ENCODE data around the gene HBD.

The HBD gene

GRCh38 chr11:5232821-5233220 is 1.5 kb downstream of the HBD start:
- no peak for DNase-seq (ENCODE audit: low read depth in 2 of 2)

GRCh38 chr11:5232176-5232575 is 2.1 kb downstream of the HBD start:
- no peak for DNase-seq (ENCODE audit: low read depth in 2 of 2)

- no peak for DNase-seq (ENCODE audit: low read depth in 2 of 2)
These were observed 3.2 kb downstream of the HBD start for GRCh38 chr11:5231111-5231510.

GRCh38 chr11:5230266-5230665 is 4.0 kb downstream of the HBD start:
- no peak for DNase-seq (ENCODE audit: low read depth in 2 of 2)

GRCh38 chr11:5229796-5230195 is 4.5 kb downstream of the HBD start:
- no peak for DNase-seq (ENCODE audit: low read depth in 2 of 2)

GRCh38 chr11:5229356-5229755 is 4.9 kb downstream of the HBD start:
- DNase-seq (ENCODE audit: low read depth in 2 of 2): no peak

- DNase-seq (ENCODE audit: low read depth in 2 of 2): no peak
These were observed 6.2 kb downstream of the HBD start for GRCh38 chr11:5228124-5228523.

GRCh38 chr11:5227681-5228080 is 6.6 kb downstream of the HBD start:
- no peak for DNase-seq (ENCODE audit: low read depth in 2 of 2)

- no peak for DNase-seq (ENCODE audit: low read depth in 2 of 2)
These were observed 7.5 kb downstream of the HBD start, which contains the start of gene HBB for GRCh38 chr11:5226732-5227310. Gene HBB, minus strand, starts transcription at chr11:5227071. Its CDS starts 50 bp downstream, at chr11:5227021.

- DNase-seq (ENCODE audit: low read depth in 2 of 2): no peak
These were observed 8.8 kb downstream of the HBD start for GRCh38 chr11:5225480-5225871.

GRCh38 chr11:5224538-5225479 is 9.5 kb downstream of the HBD start:
- DNase-seq (ENCODE audit: low read depth in 2 of 2): no peak

- no peak for DNase-seq (ENCODE audit: low read depth in 2 of 2)
These were observed 10.6 kb downstream of the HBD start for GRCh38 chr11:5223686-5224085.

GRCh38 chr11:5223146-5223545 is 11.1 kb downstream of the HBD start:
- no peak for DNase-seq (ENCODE audit: low read depth in 2 of 2)

- no peak for DNase-seq (ENCODE audit: low read depth in 2 of 2)
These were observed 23.9 kb downstream of the HBD start for GRCh38 chr11:5210376-5210885.

- no peak for DNase-seq (ENCODE audit: low read depth in 2 of 2)
These were observed 29.5 kb downstream of the HBD start for GRCh38 chr11:5204787-5205186.

- DNase-seq (ENCODE audit: low read depth in 2 of 2): no peak
These were observed 30.9 kb downstream of the HBD start for GRCh38 chr11:5203366-5203765.

- no peak for DNase-seq (ENCODE audit: low read depth in 2 of 2)
These were observed 33.7 kb downstream of the HBD start, which contains the start of gene OR51V1 for GRCh38 chr11:5200582-5200981. Gene OR51V1, minus strand, starts transcription at chr11:5200682. Its CDS starts 0 bp downstream, at chr11:5200682.

GRCh38 chr11:5198285-5198684 is 36.0 kb downstream of the HBD start:
- DNase-seq (ENCODE audit: low read depth in 2 of 2): no peak

GRCh38 chr11:5197536-5197935 is 36.7 kb downstream of the HBD start:
- no peak for DNase-seq (ENCODE audit: low read depth in 2 of 2)

GRCh38 chr11:5196731-5197130 is 37.6 kb downstream of the HBD start:
- no peak for DNase-seq (ENCODE audit: low read depth in 2 of 2)

GRCh38 chr11:5196067-5196466 is 38.2 kb downstream of the HBD start:
- DNase-seq (ENCODE audit: low read depth in 2 of 2): no peak

GRCh38 chr11:5192738-5193137 is 41.5 kb downstream of the HBD start:
- no peak for DNase-seq (ENCODE audit: low read depth in 2 of 2)

GRCh38 chr11:5188201-5188600 is 46.1 kb downstream of the HBD start:
- DNase-seq (ENCODE audit: low read depth in 2 of 2): no peak
